T-cell (primary cell): Measurements from ENCODE around the gene ZDHHC7. TPM values are rescaled to one million over a fixed set of nuclear protein-coding genes. Genes with fewer than 3 reads are reported as not detected.

Experiments used
- ATAC-seq, 4 experiments: fragments of 200-7000 bp in 3 of 4; fragments of 150-1000 bp in 1 of 4; cut with Tn5 transposase; replicated peaks in 1 of 4; 1 replicate in 3 of 4; 2 replicates in 1 of 4; pipeline ENCODE4 v1.10.0; 2021; ENCODE audit warnings: moderate library complexity in 3 of 4, mild to moderate bottlenecking in 2 of 4, moderate number of reproducible peaks in 1 of 4
- CTCF ChIA-PET, 2 donors: fragments of 300-600 bp; sonication (Branson Sonifier 250); formaldehyde crosslinking; loops; one replicate each; lab custom pipeline; 2022; ENCODE audit warnings: antibody characterized with exemption in 2 of 2; lab: Charles Lee
- POLR2A ChIA-PET, 2 donors: fragments of 300-600 bp; sonication (Branson Sonifier 250); formaldehyde crosslinking; loops; one replicate each; lab custom pipeline; 2022; ENCODE audit warnings: antibody characterized with exemption in 2 of 2; lab: Charles Lee
- DNase-seq, 35 experiments: peaks; one replicate each; pipeline versions ENCODE4 v3.0.0 to v3.0.0-alpha.2; 2013 to 2023
- H3K27ac ChIP-seq: one replicate; pipeline ENCODE4 v1.5.1; 2013; ENCODE audit warnings: low read length
- H3K27me3 ChIP-seq, 2 experiments: replicated peaks in 1 of 2; 1 replicate in 1 of 2; 2 replicates in 1 of 2; pipeline versions ENCODE4 v1.6.1 to v1.7.0; 2013; ENCODE audit warnings: low read length in 1 of 2, mixed read lengths in 1 of 2; ENCODE audit not compliant: control insufficient read depth in 2 of 2, insufficient read depth in 2 of 2; ENCODE audit errors: extremely low read depth in 1 of 2
- H3K36me3 ChIP-seq, 2 donors: 1 replicate in 1 of 2; 2 replicates in 1 of 2; pipeline versions ENCODE4 v1.6.1 to v1.7.0; 2013; ENCODE audit warnings: low read length in 1 of 2; ENCODE audit not compliant: control insufficient read depth in 2 of 2, insufficient read depth in 1 of 2; ENCODE audit errors: extremely low read depth in 1 of 2
- H3K4me1 ChIP-seq, 2 experiments: 1 replicate in 1 of 2; 2 replicates in 1 of 2; pipeline versions ENCODE4 v1.6.1 to v1.7.0; 2013; ENCODE audit warnings: low read length in 2 of 2, mixed read lengths in 1 of 2; ENCODE audit not compliant: insufficient read depth in 2 of 2, control insufficient read depth in 1 of 2; ENCODE audit errors: extremely low read depth in 1 of 2
- H3K4me3 ChIP-seq, 2 donors: 1 replicate in 1 of 2; 2 replicates in 1 of 2; pipeline versions ENCODE4 v1.5.1 to v1.7.0; 2013; ENCODE audit warnings: mild to moderate bottlenecking in 2 of 2, low read length in 1 of 2, moderate library complexity in 1 of 2; ENCODE audit not compliant: control insufficient read depth in 1 of 2; ENCODE audit errors: extremely low read depth in 1 of 2
- H3K9me3 ChIP-seq: 2 replicates; pipeline ENCODE4 v1.7.0; 2013
- H3K27ac Mint-ChIP-seq, 2 donors: one replicate each; pipeline ENCODE4 v1.8.0; 2020 to 2021; ENCODE audit warnings: mild to moderate bottlenecking in 2 of 2, mixed read lengths in 2 of 2
- H3K27me3 Mint-ChIP-seq, 2 donors: one replicate each; pipeline ENCODE4 v1.8.0; 2021 to 2022; ENCODE audit warnings: mixed read lengths in 2 of 2
- H3K36me3 Mint-ChIP-seq: one replicate; pipeline ENCODE4 v1.8.0; 2021; ENCODE audit warnings: mixed read lengths
- H3K4me1 Mint-ChIP-seq, 3 donors: one replicate each; pipeline ENCODE4 v1.8.0; 2020 to 2022; ENCODE audit warnings: mixed read lengths in 3 of 3, mild to moderate bottlenecking in 1 of 3
- H3K4me3 Mint-ChIP-seq, 3 donors: one replicate each; pipeline ENCODE4 v1.8.0; 2020 to 2022; ENCODE audit warnings: mild to moderate bottlenecking in 3 of 3, mixed read lengths in 3 of 3, moderate library complexity in 3 of 3
- H3K9me3 Mint-ChIP-seq, 3 donors: one replicate each; pipeline ENCODE4 v1.8.0; 2020 to 2022; ENCODE audit warnings: mixed read lengths in 3 of 3
- WGBS: methylation state at CpG from one replicate; pipeline ENCODE4 v1.1.5; 2013; ENCODE audit warnings: missing lambda C conversion rate; ENCODE audit not compliant: insufficient coverage; 5-methylcytosine and 5-hydroxymethylcytosine counted together
- total RNA-seq, 35 experiments: library from RNA in 6 of 35; stranded (reverse) in 6 of 35; fragments of 120-200 nt in 1 of 35; gene quantifications; one replicate each; pipeline versions ENCODE4 v1.2.1 to v1.2.4 and lab custom pipeline; 2013 to 2026

Gene ZDHHC7
- total RNA-seq, 5 donors from 2014 or later (not counting 1 experiment from before 2014, with no cell fraction given), result 33.5 to 43.9 (median 38.7) TPM

DNA sequence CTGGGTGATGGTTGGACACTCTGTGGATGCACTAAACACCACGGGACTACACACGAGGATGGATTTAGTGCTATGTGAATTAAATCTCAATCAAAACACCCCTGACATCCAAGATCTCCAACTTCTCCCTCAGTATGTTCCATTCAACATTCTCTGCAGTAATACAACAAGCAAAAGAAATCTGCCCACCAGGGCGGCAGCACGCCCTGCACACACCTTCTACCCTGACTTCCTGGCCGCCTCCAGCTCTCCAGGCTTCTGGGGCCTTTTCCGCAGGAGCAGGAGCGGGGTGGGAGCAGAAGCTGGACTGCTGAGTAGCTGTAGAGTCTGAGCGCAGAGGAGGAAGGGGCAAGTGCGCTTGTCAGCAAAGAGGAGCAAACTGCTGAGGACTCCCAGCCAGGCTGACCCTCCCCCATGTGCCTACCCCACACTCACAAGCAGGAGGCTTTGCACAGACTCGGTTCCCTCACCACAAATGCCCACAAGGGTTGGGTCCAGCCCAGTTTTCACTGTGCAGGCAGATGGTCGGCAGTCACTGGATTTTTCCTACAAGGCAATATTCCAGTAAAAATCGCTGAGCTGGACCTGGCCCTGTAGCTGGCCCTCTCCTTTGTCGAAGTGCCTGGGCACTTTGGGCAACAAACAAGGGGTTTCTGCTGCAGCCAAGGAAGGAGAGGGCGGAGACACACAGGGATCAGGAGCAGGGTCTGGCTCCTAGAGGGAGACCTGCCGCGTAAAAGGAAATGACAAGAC is 22.8 kb downstream of the ZDHHC7 start:
- H3K36me3 Mint-ChIP-seq, result peaks cover 43% of the 10 kb centered on the region
- H3K4me3 Mint-ChIP-seq, result no peak overlapping the region
- no peaks in the 10 kb centered on the region for H3K9me3 Mint-ChIP-seq
- no peak overlapping the region for H3K4me3 ChIP-seq
- no peak overlapping the region for H3K27ac Mint-ChIP-seq
- DNase-seq, result no peak
- H3K27me3 ChIP-seq, result no peaks in the 10 kb centered on the region
- H3K36me3 ChIP-seq, result peaks cover 19 to 65% of the 10 kb centered on the region in 2 donors
- no peak overlapping the region for H3K27ac ChIP-seq
- no peaks in the 10 kb centered on the region for H3K9me3 ChIP-seq
- WGBS, result 93% methylated on average over 9 of the region's 16 CpGs
- ChIA-PET POLR2A (no interaction called here), CTCF (no interaction called here)
- peaks cover 15 to 16% (median 15%) of the 10 kb centered on the region in 3 donors for H3K4me1 Mint-ChIP-seq
- no peak for ATAC-seq
- no peaks in the 10 kb centered on the region for H3K27me3 Mint-ChIP-seq
- no peaks in the 10 kb centered on the region for H3K4me1 ChIP-seq

DNA sequence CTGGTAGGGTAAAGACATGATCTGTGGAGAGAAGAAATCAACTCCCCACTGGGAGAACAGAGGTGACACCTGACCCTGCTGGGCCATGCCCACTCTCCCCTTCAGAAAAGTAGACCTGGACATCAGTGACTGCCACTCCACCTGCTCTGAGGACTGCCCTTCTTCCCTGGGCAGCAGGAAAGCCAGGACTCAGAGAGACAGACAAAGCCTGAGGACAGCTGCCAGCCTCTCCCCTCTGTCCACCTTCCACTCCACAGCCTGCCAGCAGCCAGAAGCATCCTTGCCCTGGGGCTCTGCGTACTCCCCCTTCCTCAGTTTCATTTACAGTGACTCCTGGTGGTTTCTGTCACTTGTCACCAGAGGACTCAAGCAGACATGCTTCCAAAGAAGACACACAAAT is 24.5 kb downstream of the ZDHHC7 start:
- POLR2A ChIA-PET, result no interaction called here
- Histone ChIP-seq H3K36me3 (peaks cover 16 to 64% of the 10 kb centered on the region in 2 donors), H3K4me1 (no peaks in the 10 kb centered on the region), H3K9me3 (no peaks in the 10 kb centered on the region), H3K27me3 (no peaks in the 10 kb centered on the region), H3K27ac (no peak overlapping the region), H3K4me3 (no peak overlapping the region)
- Mint-ChIP-seq H3K27me3 (no peaks in the 10 kb centered on the region), H3K9me3 (no peaks in the 10 kb centered on the region), H3K4me1 (peaks cover 15 to 19% (median 16%) of the 10 kb centered on the region in 3 donors), H3K27ac (peak overlapping the region in 1 of 2 donors; percentile 16), H3K4me3 (no peak overlapping the region), H3K36me3 (peaks cover 40% of the 10 kb centered on the region)
- ATAC-seq, result no peak
- WGBS, result 100% methylated on average over 1 of the region's 1 CpG
- CTCF ChIA-PET, result no interaction called here
- DNase-seq, result no peak

DNA sequence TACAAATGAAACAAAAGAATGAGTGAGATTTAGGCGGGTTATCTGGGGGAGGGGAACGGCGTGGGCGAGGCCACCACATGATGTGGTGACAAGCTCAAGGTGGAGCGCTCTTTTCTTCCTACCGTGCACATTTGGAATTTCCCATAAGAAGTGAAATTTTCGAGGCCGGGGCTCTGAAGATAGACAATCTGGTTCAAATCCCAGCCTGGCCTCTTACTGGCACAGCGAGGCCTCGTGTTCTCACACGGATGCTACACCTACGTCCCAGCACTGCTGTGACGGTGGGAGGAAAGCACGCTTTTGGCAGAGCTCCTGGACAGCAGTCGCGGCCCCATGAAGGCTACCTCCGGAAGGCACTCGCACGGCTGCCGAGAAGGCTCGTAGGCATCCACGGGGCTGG is 25.2 kb downstream of the ZDHHC7 start:
- H3K4me1 ChIP-seq, result no peaks in the 10 kb centered on the region
- H3K9me3 ChIP-seq, result no peaks in the 10 kb centered on the region

DNA sequence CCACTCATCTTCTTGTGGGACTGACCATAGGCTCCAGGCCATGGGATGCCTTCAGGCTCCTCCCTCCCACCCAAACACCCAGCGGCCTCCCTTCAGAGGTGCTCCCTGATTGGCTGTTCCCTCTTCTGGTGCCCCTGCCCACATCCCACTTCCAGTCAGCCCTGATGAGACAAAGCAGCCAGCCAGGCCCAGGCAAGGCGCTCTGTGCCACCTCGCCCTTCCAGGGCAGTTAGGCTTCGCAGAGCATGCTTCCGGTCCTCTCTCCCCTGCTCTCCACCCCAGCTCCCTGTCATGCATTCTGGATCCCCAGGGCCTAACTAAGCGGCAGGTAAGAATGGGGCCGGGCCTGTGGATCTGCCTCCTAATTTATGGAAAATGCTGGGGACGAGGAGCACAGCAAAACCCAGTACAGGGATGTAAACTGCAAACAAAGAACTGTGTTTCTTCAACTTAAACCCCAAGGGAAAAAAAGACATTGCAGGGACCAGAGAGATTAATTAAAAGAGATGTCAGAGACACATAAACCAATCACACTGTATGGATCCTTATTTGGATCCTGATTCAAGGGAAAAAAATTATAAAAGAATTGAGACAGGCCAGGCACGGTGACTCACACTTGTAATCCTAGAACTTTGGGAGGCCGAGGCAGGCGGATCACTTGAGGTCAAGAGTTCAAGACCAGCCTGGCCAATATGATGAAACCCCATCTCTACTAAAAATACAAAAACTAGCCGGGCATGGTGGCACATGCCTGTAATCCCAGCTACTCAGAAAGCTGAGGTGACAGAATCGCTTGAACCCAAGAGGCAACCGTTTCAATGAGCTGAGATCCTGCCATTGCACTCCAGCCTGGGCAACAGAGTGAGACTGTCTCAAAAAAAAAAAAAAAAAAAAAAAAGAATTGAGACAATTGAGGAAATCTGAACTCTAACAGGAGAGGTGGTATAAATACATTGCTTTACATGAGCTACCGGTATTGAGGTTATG is 26.0 kb downstream of the ZDHHC7 start:
- H3K9me3 Mint-ChIP-seq, result no peaks in the 10 kb centered on the region
- Histone ChIP-seq H3K36me3 (peaks cover 13 to 68% of the 10 kb centered on the region in 2 donors), H3K27me3 (no peaks in the 10 kb centered on the region), H3K27ac (no peak overlapping the region), H3K4me3 (no peak overlapping the region), H3K9me3 (no peaks in the 10 kb centered on the region), H3K4me1 (no peaks in the 10 kb centered on the region)
- DNase-seq (no peak), ATAC-seq (no peak)
- ChIA-PET POLR2A (no interaction called here), CTCF (interaction anchor here (0.6 to 0.7 kb wide), 3 partner anchors 42 to 259 kb away, joined by 3 to 7 read pairs (median 6); no protein-coding TSS in a partner anchor)
- no peaks in the 10 kb centered on the region for H3K27me3 Mint-ChIP-seq
- 95% methylated on average over 7 of the region's 15 CpGs for WGBS
- no peak overlapping the region for H3K4me3 Mint-ChIP-seq
- peaks cover 15 to 19% (median 16%) of the 10 kb centered on the region in 3 donors for H3K4me1 Mint-ChIP-seq
- H3K36me3 Mint-ChIP-seq, result peaks cover 44% of the 10 kb centered on the region
- H3K27ac Mint-ChIP-seq, result peak overlapping the region in 1 of 2 donors; percentile 16

More for the DNA sequence above, 25.2 kb downstream of the ZDHHC7 start:
- DNase-seq (peak in 1 of 35 experiments; percentile 12), ATAC-seq (peak in 1 of 4 experiments; percentile 38)
- Histone ChIP-seq H3K4me3 (no peak overlapping the region), H3K27me3 (no peaks in the 10 kb centered on the region), H3K27ac (no peak overlapping the region), H3K36me3 (peaks cover 13 to 70% of the 10 kb centered on the region in 2 donors)
- ChIA-PET POLR2A (no interaction called here), CTCF (interaction anchor here in 1 of 2 donors (0.6 kb wide), 1 partner anchor 41 kb away, joined by 6 read pairs; no protein-coding TSS in a partner anchor)
- H3K4me3 Mint-ChIP-seq, result no peak overlapping the region
- no peaks in the 10 kb centered on the region for H3K27me3 Mint-ChIP-seq
- H3K36me3 Mint-ChIP-seq, result peaks cover 44% of the 10 kb centered on the region
- WGBS, result 75% methylated on average over 22 of the region's 22 CpGs
- peaks cover 15 to 19% (median 16%) of the 10 kb centered on the region in 3 donors for H3K4me1 Mint-ChIP-seq
- peak overlapping the region in 1 of 2 donors; percentile 16 for H3K27ac Mint-ChIP-seq
- no peaks in the 10 kb centered on the region for H3K9me3 Mint-ChIP-seq

DNA sequence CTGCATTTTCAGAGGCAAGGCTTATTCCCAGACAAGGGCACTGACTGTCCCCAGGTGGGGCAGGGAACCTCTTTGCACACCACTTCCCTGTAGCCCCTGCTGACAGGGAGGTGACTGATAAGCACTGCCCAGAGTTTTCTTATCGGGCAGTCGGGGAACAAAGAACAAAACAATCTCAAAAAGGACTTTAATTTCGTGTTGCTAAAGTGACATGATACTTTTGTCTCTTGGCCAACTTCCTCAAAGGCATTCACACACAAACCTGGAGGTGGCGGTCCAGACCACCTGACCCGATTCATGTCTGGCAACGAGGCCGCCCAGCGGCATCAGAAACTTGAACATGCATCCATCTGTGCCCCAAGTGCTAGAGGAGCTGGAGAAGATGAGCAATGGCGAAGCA is 28.9 kb downstream of the ZDHHC7 start:
- no peak overlapping the region for H3K27ac ChIP-seq
- DNase-seq (peak in 19 of 35 experiments; percentile 6 to 37 (median 13)), ATAC-seq (no peak)
- Mint-ChIP-seq H3K36me3 (peaks cover 32% of the 10 kb centered on the region), H3K4me3 (no peak overlapping the region), H3K27me3 (no peaks in the 10 kb centered on the region), H3K4me1 (peaks cover 15 to 16% (median 16%) of the 10 kb centered on the region in 3 donors), H3K27ac (peak overlapping the region in 1 of 2 donors; percentile 52), H3K9me3 (no peaks in the 10 kb centered on the region)
- H3K4me1 ChIP-seq, result no peaks in the 10 kb centered on the region
- peaks cover 6 to 56% of the 10 kb centered on the region in 2 donors for H3K36me3 ChIP-seq
- WGBS, result 74% methylated on average over 4 of the region's 9 CpGs
- ChIA-PET CTCF (interaction anchor here (0.7 to 1.3 kb wide), 3 partner anchors 29 to 104 kb away, joined by 3 to 13 read pairs (median 4); no protein-coding TSS in a partner anchor), POLR2A (no interaction called here)
- H3K9me3 ChIP-seq, result no peaks in the 10 kb centered on the region
- no peak overlapping the region for H3K4me3 ChIP-seq
- no peaks in the 10 kb centered on the region for H3K27me3 ChIP-seq

DNA sequence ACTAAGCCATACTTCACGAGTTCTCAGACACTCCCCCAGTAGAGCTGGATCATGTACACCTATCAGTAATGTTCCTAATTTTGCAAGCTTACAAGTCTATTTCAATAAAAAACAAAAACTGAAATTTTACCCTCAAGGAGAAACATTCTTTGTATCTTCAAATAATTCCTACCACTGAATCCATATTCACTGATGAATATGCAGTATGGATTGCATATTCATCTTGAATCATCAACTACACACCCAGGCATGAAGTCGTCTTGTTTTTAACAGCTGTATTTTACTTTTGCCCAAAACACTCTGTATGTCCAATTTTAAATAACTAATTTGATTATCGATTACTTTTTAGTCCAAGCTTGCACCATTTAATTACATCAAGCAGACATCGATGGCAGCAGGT is 31.8 kb downstream of the ZDHHC7 start:
- Mint-ChIP-seq H3K4me1 (peaks cover 0 to 4% (median 0%) of the 10 kb centered on the region in 3 donors), H3K36me3 (peaks cover 44% of the 10 kb centered on the region), H3K9me3 (no peaks in the 10 kb centered on the region), H3K4me3 (no peak overlapping the region), H3K27ac (no peak overlapping the region), H3K27me3 (no peaks in the 10 kb centered on the region)
- WGBS, result 100% methylated on average over 4 of the region's 4 CpGs
- Histone ChIP-seq H3K27me3 (no peaks in the 10 kb centered on the region), H3K4me1 (no peaks in the 10 kb centered on the region), H3K9me3 (no peaks in the 10 kb centered on the region), H3K36me3 (peaks cover 2 to 64% of the 10 kb centered on the region in 2 donors), H3K27ac (no peak overlapping the region), H3K4me3 (no peak overlapping the region)
- DNase-seq (no peak), ATAC-seq (no peak)
- ChIA-PET CTCF (interaction anchor here in 1 of 2 donors (0.6 kb wide), 1 partner anchor 427 kb away, joined by 4 read pairs; no protein-coding TSS in a partner anchor), POLR2A (interaction anchor here (0.7 kb wide), 2 partner anchors 11 to 220 kb away, joined by 3 to 5 read pairs; no protein-coding TSS in a partner anchor)
